HG03432 (cell line): ENCODE results near the gene NOG.

ENCODE experiments used
- ATAC-seq: cut with Tn5 transposase; IDR thresholded peaks from one replicate; pipeline ENCODE4 v1.9.1; 2021; ENCODE audit warnings: mild to moderate bottlenecking, moderate library complexity; ENCODE audit not compliant: unreplicated experiment

The NOG gene

DNA sequence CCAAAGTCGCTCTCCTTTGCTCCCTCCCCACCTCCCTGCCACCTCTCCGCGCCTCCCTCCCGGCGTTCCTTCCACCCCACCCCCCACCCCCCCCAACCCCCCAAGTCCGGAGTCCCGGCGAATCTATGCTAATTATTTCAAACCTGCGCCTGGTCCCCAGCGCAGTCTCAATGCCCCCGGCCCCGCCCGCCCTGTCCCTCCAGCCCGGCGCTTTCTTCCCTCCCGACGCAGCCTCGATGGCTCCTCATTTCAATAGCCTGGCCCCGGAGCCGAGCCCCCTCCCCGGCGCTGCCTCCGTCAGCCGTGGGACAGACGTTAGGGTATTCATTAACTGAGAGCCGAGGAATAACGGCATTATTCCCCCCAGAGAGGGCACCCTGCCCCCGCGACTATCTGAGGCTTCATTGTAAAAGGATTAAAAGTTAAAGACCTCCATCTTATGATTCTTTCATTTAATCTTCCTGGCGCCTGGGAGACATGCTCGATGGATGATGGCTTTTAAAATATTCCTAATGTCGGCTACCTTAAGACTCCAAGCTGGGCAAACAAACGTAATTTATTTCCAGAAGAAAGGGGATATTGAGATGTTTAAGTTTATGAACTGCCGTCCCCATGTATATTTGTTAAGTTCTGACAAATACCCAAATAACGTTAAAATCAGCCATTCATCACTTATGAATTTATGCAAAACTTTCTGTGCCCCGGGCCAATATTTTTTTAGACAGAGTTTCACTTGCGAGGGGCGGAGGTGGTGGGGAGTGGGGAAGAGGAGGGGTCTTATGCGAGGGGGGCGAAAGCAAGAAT, 3.4 kb downstream of the NOG start:
- ATAC-seq: no peak

DNA sequence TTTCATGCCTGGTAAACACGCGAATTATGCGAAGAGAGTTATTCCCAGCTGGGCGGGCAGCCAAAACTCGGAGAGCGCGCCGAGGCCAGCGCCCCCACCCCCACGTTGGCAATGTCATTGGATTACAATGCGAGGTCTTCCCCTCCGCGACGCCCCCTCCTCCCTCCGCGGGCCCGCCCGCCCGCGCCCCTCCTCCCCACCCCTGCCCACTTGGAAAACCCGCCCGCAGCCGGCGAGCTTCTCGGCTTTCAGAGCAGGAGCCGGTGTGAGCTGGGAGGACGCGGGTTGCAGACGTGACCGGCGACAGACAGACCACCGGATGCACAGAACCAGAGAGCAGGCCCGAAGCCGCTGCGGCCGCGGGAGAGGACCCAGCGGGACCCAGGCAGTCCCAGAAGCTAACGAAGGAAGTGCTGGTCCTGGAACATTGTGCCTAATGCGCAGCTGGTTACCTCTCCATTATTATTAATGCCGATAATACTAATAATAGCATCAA, 4.0 kb downstream of the NOG start:
- ATAC-seq: no peak

DNA sequence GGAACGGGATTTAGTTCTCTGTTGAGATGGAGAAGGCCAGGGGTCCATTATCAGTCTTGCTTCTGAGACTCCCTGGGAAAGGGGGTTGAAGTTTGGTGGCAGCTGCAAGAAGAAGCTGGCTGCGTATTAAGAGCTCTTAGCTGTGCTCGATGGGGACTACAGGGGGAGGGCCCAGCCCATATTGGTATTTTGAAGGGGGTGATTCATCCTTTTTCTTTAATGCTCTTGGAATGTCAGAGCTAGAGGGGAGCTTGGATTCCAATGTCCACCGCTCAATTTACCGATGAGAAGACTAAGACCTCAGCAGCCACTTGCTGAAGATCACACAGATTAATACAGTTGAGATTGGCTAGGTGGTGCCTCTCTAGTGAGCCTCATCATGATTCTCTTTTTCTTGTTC, 5.0 kb downstream of the NOG start:
- ATAC-seq: no peak

DNA sequence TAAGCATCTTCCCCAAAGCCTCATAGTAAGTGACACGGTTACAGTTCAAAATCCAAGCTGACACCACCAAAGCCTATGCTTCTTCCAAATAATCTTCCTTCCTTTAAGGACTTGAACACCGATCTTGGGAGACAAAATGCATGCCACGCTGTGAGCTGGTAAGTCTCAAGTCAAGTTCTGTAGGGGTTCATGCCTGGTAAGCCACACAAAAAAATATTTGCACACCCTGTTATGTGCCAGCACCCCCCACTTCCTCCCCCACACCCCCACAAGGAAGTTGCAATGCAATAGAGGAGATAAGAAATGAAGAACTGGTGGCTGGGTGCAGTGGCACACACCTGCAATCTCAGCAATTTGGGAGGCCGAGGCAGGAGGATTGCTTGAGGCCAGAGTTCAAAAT, 5.6 kb downstream of the NOG start:
- ATAC-seq: no peak

DNA sequence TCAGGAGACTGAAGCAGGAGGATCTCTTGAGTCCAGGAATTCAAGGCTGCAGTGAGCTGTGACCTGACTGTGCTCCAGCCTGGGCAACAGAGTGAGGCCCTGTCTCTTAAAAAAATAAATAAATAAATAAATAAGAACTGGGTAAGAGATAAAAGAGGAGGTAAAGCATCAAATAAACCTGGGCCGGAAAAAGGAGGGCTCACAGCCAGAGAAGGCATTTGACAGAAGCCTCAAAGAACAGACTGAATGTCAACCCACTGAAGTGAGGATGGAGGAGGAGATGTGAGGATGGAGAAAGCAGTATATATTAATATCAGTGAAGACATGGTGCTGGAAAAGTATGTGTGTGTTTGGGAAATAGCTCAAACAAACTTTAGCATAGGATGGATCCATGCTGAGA, 6.1 kb downstream of the NOG start:
- no peak for ATAC-seq

DNA sequence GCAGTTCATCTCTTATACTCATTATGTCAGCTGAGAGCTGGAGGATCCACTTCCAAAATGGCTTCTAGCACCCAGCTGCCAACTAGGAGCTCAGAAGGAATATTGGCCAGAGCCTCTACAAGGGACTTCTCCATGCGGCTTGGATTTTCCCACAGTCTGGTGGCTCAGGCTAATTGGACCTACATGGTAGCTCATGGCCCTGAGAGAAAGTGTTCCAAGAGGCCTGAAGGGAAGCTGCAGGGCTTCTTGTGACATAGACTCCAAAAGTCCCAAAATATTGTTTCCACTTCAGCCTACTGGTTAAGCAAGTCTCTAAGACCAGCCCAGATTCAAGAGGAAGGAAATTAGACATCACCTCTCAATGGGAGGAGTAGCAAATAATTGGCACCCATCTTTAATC, 6.8 kb downstream of the NOG start:
- ATAC-seq: no peak

DNA sequence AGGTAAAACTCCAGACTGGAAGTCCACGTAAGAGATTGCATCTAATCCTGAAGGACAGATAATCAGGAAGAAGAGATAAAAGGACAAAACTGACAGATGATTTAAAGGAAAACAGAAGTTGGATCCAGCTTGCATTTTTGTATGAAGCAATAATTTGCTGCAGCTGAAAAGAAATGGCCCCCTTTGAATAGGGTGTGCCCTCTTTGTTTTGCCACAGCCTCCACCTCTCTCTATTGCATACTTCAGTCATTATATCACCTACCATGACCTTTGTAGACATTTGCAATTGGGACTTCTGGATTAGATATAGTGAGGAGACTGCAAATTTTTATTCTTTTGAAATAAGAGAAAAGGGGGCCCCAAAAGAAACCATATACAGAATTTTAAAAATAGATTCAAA, 8.1 kb downstream of the NOG start:
- no peak for ATAC-seq

DNA sequence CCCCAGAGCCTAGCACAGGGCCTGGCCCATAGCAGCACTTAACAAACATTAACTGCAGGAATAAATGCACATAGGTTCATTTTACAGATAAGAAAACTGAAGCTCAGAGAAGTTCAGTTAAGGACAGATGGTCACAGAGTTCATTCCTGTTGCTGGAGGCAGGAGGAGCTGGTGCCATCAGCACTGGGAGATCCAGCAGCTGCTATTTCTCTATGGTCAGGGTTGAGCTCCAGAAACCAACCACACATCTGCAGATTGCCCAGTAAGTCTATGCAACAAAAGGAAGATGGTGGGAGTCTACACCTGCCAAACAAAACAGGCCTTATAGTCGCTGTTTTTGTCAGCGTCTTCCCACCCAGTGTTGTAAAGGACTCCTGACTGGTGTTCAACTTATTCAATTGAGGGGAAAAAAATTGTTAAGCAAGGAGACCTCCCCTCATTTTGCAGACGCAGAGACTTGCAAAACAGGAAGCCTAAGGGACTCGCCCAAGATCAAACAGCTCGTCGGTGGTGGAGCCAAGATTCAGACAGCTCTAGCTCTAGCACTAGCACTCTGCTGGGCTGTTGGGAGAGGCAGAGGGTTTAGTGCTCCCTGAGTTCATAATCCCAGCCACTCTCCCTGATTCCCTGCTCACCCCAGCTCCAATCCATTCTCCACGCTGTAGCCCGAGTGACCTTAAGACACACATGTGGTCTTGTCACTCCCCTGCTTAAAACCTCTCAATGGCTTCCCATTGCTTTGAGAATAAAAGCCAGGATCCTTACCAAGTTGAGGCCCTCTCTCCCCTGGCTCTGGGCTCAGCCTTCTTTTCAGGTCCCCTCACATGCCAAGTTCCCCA, 9.0 kb downstream of the NOG start:
- no peak for ATAC-seq

DNA sequence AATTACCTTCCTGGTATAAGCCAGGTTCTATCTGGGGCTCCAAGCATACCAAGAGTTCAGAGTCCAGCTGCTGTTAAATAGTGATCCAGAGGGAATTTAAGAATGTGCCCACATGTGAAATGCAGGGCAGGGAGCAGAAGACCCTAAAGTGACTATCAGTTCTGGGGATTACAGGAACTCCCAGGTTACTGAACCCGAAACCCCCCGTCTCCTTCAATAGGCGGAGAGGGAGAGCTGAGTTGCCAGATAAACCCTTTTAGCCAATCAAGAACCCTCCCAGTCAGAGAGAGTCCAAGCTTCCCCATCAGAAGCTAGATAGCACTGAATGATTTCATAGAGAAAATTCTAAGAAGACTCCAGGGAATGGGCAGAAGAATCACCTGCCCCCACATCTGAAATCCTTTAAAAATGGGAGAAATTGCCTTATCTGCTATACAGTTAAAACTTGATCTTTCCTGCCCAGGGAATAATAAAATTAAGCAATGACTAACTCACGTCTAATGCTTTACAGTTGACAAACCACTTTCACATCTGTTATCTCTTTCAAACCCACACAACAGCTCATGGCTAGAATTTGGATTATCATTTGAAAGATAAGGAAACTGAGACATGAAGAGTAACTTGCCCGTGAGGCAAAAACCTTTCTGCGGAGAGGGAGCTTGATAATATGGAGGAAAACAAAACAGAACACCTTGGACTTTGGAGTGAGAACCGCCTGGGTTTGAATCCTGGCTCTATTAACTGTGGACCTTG, 10.2 kb downstream of the NOG start:
- ATAC-seq: no peak

DNA sequence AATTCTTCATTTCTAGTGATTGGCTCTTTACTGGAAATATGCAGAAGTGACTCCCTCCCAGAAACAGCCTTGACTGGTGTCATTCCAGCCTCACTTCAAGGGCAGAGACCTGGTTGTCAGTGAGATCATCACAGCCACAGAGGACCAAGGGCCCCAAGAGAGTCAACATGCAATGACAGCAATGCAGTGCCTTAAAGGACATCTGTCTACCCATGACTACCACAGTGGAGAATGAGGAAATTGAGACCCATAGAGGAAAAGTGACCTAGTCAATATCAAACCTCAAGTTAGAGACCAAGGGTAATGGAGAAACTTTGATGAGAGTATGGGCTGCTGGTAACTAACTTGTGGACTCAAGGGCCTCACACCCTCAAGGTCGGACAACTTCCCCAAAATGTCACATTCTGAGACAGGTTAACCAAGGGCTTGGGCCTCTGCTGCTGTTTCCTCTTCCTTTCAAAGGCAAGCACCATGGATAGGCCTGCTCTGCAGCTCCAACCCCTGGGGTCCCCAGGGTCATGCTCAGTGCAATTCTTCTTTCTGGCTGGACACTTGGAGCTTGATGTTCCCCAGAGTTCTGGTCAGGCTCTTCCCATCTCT, 11.3 kb downstream of the NOG start:
- no peak for ATAC-seq

DNA sequence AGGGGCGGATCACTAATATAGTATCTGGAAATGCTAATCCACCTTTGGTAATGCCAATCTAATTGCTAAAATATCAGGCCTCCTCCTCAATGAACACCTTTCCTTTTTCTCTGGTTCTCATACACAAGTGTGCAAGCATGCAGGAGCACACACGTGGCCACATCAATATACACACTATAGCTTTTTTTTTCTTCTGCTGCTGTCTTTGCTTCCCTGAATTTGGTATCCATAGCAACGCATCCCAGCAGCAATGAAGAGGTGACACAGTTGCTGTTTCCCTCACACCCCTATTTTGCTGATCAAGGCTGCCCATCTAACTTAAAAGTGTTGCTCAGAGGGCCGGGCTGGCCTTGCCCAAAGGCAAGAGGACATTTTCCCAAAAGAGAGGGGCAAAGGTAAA, 15.4 kb downstream of the NOG start:
- no peak for ATAC-seq

DNA sequence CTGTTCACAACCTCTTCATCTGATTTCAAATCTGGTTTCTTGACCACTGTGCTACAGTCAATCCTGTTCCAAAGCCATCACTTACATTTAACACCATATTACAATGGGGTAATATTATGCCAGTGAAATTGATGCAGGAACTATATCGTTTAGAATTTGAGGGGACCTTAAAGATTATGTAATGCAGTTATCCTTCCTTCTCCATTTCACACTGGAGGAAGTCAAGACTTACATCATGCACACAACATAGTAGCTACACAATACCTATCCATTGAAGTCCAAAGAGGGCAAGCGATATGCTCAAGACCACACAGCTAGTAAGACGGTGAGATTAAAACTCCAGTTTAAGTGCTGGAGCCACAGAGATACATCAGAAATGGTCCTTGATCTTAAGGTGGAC, 16.8 kb downstream of the NOG start:
- no peak for ATAC-seq

DNA sequence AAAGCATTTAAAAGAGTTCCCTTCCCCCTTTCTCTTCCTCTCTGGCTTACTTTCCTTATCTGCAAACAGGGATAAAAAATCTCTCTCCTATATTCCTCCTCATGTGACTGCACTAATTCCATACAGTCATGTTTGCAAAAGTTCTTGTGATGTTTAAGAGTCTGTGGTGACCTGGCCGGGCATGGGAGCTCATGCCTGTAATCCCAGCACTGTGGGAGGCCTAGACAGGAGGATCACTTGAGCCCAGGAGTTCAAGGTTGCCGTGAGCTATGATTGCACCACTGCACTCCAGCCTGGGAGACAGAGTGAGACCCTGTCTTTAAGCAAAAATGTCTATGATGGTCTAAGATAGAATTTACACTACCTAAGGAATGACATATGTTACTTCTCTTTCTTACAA, 19.6 kb downstream of the NOG start:
- ATAC-seq: no peak

DNA sequence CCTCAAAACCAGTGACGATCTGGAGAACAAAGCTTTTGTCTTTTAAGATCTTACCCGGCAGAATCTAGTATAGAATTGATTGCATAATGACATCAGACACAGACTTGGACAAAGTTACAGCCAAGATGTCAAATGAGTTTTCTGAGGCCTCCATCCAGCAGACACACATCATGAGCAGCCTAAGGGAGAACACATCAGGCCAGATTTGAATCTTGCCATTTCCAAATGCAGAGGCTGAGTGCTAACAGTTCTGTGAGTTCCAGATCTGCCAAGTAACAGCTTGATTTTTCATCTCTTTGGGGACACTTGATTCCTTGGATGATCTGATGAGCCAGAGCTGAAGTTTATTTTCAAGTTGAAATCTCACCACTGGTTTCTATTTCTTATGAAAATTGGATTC, 21.0 kb downstream of the NOG start:
- no peak for ATAC-seq

DNA sequence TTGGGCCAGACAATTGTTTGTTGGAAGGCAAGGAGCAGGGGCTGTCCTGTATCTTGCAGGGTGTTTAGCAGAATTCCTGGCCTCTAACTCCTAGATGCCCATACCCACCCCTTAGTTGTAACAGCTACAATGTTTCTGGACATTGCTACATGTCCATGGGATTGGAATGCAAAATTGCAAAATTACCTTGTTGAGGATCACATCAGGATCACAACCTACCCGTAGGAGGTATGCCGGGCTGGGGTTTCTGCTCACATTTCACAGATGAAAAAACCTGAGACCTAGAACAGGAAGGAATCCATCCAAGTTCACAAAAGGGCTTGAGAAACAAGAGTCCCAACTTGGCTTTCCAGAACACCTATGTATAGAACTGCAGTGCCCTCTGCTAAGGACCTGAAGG, 22.7 kb downstream of the NOG start:
- no peak for ATAC-seq

DNA sequence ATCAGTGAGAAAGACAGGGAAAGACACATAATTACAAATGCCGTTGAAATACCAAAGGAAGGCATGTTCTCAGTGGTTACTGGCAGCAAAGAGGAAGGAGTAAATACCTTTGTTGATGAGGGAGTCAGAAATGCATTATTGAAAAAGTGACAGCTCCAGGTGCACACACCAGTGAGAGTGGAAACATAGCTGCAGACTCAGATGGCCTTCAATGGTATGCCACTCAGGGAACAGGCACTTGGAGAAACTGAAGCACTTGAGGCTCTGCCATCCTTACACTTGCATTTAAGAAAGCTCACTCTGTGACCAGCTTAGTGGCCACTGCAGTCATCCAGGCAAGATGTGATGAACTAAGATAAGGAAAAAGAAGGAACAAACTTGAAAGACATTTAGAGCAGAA, 29.9 kb downstream of the NOG start:
- ATAC-seq: no peak

DNA sequence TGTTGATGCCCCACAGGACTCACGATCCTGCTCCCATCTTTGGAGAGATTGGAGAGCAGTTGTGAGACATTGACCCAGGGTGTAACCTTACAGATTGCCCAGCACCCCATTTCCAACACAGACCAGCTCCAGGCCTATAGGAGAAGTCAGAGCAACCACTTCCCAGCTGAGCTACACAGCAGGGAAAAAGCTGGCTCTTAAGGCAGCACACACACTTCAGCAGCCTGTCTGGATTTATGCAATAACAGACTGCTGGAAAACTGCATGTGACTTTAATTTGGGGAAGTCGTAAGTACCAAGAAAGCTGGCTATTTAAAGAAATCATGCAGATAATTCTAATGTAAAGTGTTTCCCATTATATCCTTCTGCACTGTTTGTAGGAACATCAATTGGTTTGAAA, 30.8 kb downstream of the NOG start:
- ATAC-seq: no peak

DNA sequence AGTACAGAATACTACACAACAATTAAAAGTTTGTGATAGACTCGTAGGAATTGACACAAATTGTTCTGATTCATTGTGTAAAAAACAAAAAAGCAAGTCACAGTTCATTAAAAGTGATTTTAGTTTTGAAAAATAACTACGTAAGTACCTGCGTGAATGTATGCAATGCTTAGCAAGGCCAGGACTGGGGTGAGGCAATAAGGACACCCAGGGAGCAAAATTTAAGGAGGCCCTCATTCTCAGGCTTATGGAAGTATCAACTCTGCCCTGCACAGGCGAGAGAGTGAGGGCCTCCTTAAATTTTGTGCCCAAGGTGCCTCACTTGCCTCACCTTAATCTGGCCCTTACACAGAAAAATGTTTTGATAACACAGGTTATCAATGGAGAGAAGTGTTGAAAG, 31.4 kb downstream of the NOG start:
- ATAC-seq: no peak

DNA sequence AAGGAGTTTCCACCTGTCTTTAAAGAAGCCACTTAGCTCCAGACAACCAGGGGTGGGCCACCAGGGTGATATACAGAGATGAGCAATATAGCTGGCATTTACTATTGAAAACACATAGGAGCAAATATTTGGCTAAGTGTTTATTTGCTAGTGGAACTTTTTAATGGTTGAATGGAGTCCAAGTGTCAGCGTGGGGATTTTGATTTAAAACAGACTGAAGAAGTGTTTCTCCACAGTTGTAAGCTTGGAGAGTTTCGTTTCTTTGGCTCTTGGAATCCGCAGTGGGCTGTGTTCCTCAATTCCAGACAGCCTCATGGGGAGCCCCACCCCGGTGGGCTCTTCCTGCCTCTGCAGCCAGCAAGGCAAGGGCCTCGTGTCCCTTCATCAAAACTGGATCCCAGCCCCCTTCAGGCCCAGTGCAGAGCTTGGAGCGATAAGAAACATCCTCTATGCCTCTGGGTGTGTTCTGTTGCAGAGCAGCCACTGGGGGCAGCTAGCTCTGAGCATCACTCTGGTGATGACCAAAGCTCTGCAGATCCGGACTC, 36.1 kb downstream of the NOG start:
- ATAC-seq: no peak

DNA sequence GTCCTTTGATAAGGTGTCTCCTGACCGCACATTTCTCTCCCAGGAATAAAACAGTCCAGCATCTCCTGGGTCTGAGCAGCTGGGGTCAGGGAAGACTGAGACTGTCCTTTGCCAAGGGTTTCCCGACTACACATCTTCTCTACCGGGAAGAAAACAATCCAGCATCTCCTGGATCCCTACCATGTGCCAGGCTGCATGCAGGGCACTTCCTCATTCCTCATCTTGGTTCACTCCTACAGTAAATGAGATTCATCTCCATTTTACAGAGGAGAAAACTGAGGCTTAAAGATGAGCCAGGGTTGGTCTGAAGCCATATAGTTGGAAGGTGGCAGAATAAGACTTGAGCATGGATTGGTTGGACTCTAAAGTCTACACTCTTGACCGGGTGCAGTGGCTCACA, 36.7 kb downstream of the NOG start:
- ATAC-seq: no peak

DNA sequence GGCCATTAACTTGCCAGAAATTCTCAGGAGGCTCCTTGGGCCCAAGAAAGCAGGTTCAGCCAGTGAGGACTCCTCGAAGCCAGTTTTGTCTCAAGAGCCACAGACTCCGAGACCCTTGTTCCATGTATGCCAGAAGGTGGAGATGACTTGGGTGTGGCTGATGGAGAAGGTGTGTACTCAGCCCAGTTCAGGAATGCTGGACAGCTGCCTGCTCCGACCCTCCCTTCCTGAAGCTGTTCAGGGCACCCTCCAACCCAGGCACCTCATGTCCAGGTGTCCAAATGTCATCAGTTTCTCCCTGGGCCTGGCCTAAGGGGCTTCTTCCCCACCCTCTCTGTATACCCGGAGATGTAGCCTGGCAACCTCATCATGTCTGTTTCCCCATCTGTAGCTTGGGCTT, 40.2 kb downstream of the NOG start:
- no peak for ATAC-seq
